ENCODE data around the gene CTSC.

DNA sequence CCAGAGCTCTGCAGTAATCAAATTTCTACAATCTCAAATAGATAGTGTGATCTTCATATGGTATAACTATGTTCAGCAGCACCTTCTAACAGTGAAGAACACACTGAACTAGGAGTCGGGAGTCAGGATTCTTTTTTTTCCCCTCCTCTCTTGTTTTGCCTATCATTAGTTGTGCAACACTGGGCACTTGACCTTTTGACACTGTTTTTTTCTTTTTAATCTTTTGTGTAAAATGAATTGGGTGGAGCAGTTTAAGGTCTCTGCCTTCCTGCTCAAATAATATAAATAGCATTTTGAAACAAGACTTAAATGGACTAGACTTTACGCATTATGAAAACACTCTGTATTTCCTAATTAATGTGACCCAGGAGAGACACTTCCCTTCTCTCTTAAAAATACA is 39.7 kb downstream of the CTSC start:
- TF ChIP-seq, protein P1, sequence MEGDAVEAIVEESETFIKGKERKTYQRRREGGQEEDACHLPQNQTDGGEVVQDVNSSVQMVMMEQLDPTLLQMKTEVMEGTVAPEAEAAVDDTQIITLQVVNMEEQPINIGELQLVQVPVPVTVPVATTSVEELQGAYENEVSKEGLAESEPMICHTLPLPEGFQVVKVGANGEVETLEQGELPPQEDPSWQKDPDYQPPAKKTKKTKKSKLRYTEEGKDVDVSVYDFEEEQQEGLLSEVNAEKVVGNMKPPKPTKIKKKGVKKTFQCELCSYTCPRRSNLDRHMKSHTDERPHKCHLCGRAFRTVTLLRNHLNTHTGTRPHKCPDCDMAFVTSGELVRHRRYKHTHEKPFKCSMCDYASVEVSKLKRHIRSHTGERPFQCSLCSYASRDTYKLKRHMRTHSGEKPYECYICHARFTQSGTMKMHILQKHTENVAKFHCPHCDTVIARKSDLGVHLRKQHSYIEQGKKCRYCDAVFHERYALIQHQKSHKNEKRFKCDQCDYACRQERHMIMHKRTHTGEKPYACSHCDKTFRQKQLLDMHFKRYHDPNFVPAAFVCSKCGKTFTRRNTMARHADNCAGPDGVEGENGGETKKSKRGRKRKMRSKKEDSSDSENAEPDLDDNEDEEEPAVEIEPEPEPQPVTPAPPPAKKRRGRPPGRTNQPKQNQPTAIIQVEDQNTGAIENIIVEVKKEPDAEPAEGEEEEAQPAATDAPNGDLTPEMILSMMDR (IDR thresholded peaks at IDR 0.05), result no peak
- TF ChIP-seq, protein P2, sequence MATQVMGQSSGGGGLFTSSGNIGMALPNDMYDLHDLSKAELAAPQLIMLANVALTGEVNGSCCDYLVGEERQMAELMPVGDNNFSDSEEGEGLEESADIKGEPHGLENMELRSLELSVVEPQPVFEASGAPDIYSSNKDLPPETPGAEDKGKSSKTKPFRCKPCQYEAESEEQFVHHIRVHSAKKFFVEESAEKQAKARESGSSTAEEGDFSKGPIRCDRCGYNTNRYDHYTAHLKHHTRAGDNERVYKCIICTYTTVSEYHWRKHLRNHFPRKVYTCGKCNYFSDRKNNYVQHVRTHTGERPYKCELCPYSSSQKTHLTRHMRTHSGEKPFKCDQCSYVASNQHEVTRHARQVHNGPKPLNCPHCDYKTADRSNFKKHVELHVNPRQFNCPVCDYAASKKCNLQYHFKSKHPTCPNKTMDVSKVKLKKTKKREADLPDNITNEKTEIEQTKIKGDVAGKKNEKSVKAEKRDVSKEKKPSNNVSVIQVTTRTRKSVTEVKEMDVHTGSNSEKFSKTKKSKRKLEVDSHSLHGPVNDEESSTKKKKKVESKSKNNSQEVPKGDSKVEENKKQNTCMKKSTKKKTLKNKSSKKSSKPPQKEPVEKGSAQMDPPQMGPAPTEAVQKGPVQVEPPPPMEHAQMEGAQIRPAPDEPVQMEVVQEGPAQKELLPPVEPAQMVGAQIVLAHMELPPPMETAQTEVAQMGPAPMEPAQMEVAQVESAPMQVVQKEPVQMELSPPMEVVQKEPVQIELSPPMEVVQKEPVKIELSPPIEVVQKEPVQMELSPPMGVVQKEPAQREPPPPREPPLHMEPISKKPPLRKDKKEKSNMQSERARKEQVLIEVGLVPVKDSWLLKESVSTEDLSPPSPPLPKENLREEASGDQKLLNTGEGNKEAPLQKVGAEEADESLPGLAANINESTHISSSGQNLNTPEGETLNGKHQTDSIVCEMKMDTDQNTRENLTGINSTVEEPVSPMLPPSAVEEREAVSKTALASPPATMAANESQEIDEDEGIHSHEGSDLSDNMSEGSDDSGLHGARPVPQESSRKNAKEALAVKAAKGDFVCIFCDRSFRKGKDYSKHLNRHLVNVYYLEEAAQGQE (IDR thresholded peaks at IDR 0.05; ENCODE audit: insufficient read depth in 1 of 2, low read depth in 2 of 2, low read length in 1 of 2), result no peak
- TF ChIP-seq POLR2AphosphoS5 (IDR thresholded peaks at IDR 0.05; ENCODE audit: low read depth, low read length), result no peak
- TF ChIP-seq TCF7L2 (IDR thresholded peaks at IDR 0.05; ENCODE audit: low read depth, low read length), result no peak
